HG03460 (cell line): Measurements from ENCODE around the gene TPRG1L.

ENCODE experiments used
- ATAC-seq: cut with Tn5 transposase; IDR thresholded peaks from one replicate; pipeline ENCODE4 v1.9.1; 2021; ENCODE audit not compliant: unreplicated experiment

TPRG1L gene

DNA sequence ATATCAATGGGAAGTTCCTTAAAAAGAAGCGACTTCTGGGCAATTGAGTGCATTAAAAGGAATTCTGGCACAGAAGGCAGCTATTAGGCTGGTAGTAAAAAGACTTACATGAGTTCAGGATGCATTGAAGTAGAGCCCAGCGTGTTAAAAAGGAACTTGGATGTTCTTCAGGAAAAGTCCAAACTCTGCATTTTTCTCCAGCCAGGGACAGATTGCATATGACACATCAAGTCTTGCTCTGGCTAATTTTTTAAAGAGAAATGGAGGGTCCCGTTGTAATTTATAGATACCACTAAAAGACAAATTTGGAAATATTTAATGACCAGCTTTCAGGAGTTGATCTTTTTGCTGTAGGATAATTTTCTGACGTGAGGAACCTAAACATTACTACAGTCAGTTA, 1.2 kb downstream of the TPRG1L start:
- no peak for ATAC-seq

DNA sequence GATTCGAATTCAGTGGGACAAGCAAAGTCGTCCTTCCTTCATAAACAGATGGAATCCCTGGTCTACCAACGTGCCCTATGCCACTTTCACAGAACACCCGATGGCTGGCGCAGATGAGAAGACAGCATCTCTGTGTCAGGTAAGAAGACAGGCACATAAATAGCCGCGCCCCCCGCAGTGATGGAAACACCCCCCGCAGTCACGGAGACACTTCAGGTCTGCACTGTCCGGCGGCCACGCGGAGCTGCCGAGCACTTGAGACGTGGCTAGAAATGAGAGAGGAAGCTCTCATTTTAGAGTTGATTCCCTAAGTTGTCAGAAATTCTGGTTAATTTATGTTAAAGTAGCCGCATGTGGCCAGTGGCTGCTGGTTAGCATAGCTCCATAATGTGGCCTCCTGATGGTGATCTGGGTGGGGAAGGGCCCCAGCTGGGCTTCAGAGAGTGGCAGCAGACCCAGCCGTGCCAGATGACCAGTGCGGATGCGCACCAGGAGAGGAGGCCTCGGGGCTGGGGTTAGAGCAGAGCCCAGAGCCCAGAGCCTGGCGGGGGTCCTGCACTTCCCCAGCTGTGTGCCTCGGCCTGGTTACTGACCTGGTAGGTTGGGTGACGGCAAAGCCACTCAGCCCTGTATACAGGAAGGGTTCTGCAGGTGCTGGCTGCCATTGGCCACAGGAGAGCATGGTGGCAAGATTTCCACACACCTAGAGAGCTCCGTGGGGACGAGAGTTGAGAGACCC, 2.9 kb downstream of the TPRG1L start:
- ATAC-seq = no peak

DNA sequence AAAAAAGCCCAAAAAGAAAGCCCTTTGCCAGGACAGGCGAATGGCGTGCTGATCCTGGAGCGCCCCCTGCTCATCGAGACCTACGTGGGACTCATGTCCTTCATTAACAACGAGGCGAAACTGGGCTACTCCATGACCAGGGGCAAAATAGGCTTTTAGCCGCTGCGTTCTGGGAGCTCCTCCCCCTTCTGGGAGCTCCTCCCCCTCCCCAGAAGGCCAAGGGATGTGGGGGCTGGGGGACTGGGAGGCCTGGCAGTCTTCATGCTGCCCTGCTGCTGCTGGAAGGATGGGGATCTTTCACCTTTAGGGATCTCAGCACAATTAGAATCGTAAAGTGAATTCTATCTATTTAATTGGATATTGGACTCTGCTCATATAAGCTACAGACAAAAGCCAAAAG, 3.6 kb downstream of the TPRG1L start:
- ATAC-seq = no peak

DNA sequence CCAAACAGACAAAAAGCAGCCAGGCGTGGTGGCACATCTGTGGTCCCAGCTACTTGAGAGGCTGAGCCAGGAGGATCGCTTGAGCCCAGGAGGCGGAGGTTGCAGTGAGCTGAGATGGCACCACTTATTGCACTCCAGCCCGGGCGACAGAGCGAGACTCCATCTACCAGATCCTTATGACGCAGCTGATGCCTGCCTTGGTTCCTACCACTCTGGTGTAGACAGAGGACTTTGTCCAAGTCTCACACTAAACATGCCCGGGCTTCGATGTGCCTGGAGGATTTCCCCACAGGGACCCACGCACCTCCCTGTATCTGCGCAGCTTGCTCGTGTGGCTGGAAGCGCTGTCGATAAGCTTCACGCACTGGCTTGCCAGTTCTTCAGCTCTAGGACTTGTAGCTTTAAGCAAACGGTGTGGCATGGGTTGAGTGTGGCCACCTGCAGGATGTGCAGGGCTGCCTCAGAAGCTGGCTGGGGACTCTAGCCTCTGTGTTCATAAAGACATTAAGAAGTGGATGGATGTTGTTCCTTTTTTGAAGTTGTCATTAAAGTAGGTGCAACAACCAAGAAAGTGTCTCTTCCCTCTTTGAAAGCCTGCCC, 4.8 kb downstream of the TPRG1L start:
- ATAC-seq = no peak

DNA sequence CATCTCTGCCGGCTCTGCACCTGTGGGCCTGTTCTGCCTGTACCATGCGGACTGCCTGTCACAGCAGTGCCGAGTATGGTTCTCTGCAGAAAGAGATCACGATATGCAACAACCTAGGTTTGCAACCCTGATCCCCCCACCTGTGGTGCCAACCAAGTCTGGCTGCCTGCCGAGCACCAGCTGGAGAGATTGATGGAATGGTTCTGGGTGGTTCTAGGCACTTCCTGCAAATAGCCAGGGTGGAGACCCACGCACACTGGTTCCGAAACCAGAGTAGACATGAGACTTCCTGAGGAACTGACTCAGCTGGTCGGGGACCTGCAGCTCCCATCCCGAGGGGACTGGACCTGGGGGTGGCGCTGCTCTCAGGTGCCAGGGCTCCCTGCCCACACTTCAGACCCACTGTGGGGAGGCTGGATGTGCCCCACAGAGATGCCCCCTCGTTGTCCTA, 5.4 kb downstream of the TPRG1L start:
- no peak for ATAC-seq

DNA sequence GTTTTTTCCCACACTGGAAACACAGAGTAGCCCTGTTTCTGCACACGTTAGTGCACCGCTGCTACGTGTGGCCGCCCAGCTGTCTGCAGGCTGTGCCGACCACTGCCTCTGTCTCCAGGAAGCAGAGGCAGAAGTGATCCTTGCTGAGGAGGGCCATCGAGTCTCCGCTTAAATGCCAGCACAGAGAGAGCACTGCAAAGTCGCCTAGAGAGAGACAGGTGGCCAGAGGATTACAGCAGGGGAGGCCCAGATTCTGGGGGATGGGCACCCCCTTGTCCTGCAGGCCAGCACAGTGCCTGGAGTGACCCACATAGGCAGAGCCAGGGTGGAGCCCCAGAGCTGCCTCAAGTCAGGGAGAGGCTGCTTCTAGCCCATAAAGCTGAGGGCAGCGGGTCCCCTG, 6.1 kb downstream of the TPRG1L start:
- no peak for ATAC-seq

DNA sequence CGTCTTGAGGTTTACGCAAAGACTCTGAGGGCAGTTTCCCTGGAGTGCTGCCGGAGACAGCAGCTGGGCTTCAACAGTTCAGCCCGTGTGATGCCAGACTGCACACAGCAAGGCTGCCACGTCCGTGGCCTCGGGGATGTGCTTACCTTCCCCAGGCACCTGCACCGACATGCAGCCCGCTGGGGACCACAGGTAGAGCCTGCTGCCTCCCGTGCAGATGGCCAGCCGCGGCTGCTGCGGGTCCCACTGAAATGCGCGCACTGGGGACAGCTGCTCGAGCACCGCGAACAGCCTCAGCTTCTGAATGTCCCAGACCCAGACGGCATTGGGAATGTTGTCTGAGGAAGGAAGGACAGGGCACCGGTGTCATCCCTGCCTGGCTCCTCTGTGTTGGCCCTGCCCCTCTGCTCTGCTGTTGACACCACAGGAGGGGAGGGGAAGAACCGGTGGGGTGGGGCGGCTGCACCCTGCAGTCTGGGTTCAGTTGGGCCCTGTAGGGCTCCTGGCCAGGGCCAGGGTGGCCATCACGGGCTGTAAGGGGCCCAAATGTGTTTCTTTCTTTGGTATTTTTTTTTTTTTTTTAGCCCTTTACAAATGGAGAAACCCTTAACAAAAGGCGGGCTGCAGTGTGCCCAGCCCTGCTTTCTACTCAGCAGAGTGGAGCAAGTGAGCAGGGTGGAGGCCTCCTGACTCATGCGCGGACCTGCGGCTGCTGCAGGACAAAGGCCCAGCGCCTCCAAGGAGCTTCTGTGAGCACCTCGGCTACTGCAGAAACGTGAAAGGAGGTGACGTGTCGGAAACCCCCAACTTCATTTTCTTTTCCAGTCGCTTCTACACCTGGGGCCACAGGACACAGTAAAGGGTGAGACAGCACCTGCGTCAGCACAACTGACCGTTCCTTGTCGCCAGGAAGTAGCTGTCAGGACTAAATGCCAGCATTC, 6.8 kb downstream of the TPRG1L start:
- ATAC-seq = no peak

DNA sequence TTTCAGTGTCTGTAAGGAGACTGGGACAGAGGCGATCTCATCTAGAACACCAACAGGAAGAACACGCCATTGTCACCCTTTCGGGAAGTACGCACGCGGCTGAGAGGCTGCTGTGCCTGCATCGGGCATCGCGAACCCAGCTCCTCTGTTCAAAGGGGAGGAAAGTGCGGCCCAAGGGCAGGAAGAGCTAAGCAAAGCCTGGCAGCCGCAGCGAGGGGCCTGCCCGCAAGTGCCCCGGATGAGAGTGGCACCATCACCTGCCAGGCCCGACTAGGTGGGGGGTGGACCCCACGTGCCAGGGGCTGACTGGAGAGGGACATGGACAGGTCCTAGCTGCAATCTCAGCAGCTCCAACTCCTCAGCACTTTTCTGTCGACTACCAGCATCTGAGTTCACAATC, 7.5 kb downstream of the TPRG1L start:
- no peak for ATAC-seq

DNA sequence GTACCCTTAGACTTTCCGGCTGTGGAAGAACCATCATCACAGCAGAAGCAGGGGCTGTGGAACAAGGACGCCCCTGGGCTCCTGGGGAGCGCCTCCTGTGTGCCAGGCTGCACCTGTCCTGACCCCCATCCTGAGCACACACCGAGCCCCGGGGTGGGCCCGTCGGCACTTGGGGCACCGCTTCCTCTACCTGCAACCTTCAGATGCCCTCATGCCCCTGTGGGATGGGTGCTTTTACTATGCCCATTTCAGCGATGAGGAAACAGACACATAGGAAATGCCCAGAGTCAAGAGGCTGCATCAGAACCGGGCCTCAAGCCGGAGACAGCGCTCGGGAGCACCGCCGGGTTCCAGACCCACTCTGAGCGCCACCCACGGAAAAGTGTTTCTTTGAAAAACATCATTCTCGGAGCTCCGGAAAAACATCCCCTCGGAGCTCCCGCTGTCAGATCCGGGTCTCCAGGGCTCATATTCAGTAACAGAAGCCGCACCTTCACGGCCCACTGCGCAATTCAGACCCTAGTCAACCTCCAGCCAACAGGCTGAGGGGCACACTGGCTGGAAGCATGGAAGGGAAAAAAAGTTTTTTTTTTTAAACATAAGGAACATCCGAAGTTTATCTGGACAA, 8.0 kb downstream of the TPRG1L start:
- no peak for ATAC-seq

DNA sequence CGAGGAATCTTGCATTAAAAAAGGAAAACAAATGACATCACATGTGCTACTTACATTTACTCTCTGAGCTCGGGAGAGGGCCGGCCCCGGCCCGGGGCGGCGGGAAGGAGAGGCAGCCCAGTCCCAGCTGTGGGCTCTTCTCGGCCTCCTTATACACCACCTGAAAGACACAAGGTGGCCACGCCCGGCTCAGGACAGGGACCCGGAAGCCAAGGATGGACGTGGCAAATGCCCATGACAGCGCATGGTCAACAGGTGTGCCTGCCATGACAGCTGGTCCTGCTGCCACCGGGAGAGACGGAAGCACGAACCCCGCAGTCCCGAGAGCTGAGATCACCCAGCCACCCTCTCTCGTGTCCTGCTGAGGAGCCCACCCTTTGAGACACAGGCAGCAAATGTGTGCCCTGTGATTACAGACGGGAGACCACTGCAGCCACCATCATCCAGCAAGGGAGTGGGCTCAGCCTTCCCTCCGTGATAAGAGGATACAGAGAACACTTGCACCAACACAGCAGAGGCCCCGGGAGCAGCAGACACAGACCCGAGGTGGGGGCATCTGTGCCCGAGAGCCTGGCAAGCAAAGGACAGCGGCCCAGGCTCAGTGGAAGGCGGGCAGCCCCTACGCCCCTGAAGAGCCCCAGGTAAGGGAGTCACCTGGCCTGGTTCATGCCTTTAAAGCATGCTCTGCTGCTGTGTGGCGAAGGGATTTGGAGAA, 8.7 kb downstream of the TPRG1L start:
- no peak for ATAC-seq

DNA sequence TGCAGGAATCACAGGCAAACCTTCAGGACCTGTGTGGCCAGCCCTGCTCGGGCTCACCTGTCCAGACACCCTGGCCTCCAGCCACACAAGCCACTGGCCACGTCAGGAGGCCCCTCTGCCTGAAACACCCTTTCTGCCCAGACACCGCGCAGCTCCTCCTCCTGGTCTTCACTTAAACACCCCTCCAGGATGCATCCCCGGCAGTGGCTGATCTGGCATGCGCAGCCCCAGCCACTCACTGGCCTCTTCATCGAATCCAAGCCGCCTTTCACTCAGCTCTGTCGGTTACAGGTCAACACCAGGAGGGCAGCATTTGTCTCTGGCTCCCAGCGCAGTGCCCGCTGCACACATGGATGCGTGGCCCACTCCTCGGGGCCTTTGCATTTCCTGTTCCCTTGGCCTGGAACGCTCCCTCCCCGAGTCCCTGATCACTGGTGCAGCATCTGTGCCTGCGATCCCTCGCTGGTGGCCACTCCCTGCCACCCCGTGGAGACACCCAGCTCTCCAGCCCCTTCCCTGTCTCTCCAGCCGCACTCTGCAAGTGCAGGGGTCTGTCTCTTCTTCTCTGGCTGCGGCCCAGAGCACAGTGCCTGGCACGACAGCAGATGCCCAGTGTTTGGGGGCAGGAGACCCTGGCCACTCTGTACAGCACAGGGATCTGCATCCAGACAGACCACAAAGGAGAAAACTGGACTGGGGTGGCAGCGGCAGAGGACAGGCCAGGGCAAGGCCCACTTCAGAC, 9.4 kb downstream of the TPRG1L start:
- ATAC-seq = no peak

DNA sequence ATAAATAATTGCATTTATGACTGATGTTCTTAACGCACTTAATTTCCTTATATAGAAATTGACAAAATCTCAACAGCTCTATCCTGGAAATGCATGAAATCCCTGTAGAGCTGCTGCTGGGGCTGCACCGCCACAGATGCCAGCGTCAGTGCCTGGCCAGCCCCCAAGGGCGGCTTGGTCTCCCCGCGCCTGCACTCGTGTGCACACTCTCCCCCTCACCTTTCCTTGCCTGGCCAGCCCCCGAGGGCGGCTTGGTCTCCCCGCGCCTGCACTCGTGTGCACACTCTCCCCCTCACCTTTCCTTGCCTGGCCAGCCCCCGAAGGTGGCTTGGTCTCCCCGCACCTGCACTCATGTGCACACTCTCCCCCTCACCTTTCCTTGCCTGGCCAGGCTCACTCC, 11.3 kb downstream of the TPRG1L start:
- no peak for ATAC-seq

DNA sequence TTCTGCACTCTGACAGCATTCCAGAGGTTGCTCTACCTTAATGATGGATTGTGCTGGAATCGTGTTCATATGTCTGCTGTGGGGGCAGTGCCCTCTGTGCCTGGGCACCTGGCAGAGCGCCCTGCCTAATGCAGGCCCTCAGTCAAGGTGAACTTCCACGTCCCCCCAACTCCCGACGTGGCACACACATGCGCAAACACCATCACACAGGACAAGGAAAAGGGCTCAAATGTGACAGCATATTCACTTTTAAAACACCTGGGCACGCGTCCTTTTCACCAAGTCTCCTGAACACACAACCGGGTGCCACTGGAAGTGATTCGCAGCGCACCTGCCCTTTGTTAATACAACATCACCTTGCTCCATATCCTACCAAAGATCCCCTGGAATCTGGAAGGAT, 11.7 kb downstream of the TPRG1L start:
- ATAC-seq = no peak

DNA sequence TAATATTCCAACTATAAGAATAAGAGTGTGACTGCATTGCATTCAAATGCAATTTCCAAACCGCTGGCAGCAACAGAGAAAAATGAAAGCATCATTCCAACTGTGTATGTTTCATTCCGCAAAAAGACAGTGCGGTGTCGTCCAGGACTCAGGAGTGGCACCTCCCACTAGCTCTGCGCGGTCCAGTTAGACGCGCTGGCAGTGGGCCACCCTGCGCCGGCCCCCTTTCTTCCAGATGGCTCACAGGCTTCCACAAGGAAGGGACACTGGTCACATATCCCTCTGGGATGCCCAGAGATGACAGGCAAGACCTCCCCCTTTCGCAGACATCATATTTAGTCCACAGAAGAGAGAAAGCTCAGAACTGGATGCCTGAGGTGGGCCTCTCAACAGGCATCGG, 13.2 kb downstream of the TPRG1L start:
- ATAC-seq = no peak

DNA sequence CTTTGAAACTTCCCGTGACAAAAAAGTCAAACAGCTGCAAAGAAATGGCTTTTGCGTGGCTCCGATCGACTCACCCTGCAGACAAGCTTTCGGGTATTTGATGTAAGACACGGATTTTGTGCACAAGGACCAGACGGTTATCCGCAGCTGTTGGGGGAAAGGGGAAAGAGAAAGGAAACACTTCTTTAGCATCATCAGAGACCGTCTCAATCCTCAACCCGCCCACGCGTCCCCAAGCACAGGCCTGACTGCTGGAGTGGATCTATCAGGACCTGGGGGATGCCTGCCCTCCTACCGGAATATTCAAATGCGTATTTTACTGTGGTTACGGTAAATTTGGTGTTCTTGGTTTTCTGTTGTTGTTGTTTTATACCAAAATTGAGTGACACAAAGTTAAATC, 13.9 kb downstream of the TPRG1L start:
- ATAC-seq = no peak

DNA sequence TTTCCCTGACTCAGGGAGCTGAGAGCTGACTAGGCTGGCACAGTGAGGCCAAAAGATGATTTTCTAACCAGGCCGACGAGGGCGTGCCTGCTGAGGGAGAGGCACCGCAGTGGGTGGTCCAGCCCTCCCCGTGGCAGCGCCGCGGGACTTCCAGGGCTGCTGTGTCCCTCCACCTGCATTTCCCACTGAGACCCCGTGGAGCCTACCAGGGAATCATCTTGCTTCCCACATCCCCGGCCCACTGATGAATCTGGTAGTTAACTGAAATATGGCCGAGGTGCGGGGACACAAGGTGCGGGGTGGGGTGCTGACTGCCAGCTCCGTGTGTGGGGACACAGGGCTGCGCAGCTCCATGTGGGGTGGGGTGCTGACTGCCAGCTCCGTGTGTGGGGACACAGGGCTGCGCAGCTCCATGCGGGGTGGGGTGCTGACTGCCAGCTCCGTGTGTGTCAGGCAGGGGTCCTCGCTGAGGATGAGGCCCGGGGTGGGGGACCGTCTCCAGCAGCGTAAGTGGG, 14.6 kb downstream of the TPRG1L start:
- ATAC-seq = no peak

DNA sequence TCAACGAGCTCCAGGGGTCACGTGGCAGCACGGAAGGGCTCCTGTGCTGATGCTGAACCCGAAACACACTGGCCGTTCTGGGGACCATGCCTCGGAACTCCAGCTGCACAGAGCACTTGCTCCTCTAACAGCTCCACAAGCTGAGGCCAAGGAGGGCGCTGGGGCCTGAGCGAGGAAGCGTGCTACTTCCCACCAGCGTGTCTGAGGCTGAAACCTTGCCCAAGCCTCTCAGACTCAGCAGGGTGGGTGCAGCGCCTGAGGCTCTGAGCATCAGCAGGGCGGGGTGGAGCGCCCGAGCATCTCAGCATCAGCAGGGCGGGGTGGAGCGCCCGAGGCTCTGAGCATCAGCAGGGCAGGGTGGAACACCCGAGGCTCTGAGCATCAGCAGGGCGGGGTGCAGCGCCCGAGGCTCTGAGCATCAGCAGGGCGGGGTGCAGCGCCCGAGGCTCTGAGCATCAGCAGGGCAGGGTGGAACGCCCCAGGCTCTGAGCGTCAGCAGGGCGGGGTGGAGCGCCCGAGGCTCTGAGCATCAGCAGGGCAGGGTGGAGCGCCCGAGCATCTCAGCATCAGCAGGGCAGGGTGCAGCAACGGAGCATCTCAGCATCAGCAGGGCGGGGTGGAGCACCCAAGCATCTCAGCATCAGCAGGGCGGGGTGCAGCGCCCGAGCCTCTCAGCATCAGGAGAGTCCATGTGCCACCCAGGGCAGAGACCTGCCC, 15.5 kb downstream of the TPRG1L start:
- no peak for ATAC-seq

DNA sequence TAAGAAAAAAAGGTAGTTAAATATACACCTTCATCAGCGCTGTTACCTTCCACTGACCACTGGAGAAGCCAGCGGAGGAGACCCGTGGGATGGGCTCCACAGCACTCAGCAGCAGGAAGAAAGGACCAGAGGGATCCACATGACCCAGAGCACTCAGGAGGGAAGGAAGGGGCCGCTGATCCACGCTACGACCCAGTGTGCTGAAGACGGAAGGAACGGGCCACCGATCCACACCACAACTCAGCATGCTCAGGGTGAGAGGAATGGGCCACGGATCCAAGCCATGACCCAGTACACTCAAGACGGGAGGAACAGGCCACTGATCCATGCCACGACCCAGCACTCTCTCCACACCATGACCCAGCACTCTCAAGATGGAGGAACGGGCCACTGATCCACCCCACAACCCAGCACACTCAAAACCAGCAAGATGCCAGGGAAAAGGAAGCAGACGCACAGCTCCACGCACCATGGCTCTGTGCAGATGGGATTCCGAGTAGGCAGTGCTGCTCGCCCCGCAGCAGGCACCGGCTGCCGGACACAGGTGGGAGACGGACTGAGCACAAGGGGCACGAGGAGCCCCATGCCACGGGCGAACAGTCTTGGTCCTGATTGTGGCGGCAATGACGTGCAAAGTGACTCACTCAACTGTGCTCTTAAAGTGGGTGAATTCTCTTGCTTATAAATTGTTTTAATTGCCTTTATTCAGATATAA, 16.4 kb downstream of the TPRG1L start:
- no peak for ATAC-seq

DNA sequence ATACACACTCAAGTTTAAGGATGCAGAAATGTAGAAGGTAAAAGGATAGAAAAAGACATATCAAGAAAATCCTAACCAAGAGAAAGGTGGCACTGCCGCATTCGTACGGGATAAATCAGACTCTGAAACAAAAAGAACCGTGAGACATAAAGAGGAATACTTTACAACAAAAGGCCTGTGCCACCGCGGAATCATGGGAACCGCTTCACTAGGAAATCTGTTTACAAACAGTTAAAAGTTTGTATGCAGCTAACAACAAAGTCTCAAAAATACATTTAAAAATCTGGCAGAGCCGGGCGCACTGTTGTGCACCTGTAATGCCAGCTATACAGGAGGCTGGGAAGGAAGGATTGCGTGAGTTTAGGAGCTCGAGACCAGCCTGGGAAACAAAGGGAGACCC, 17.0 kb downstream of the TPRG1L start:
- no peak for ATAC-seq
